Esophagus muscularis mucosa (tissue), 4 donors: ENCODE measurements around the gene PRSS36. TPM values are rescaled to one million over a fixed set of nuclear protein-coding genes. Genes with fewer than 3 reads are reported as not detected.

Experiments used
- DNase-seq: peaks from one replicate; pipeline ENCODE4 v3.0.0-alpha.2; 2017; ENCODE audit errors: extremely low spot score
- H3K27ac ChIP-seq, 4 donors: fragments of 200-600 bp; sonication (generic); replicated peaks in 1 of 4; 1 replicate in 3 of 4; 2 replicates in 1 of 4; pipeline ENCODE4 v1.5.1; 2016 to 2019; ENCODE audit warnings: mild to moderate bottlenecking in 1 of 4
- H3K27me3 ChIP-seq, 4 donors: fragments of 200-600 bp; sonication (generic); one replicate each; pipeline versions ENCODE4 v1.5.1 to v1.6.0; 2016 to 2019
- H3K36me3 ChIP-seq, 4 donors: fragments of 200-600 bp; sonication (generic); one replicate each; pipeline ENCODE4 v1.5.1; 2016 to 2019
- H3K4me1 ChIP-seq, 4 donors: fragments of 200-600 bp; sonication (generic); one replicate each; pipeline ENCODE4 v1.5.1; 2016 to 2019
- H3K4me3 ChIP-seq, 4 donors: fragments of 200-600 bp; sonication (generic); 1 replicate in 2 of 4; 2 replicates in 2 of 4; pipeline ENCODE4 v1.5.1; 2016 to 2019; ENCODE audit warnings: mild to moderate bottlenecking in 4 of 4, moderate library complexity in 1 of 4
- H3K9me3 ChIP-seq, 4 donors: fragments of 200-600 bp; sonication (generic); 1 replicate in 3 of 4; 2 replicates in 1 of 4; pipeline ENCODE4 v1.5.1; 2016 to 2019
- EP300 ChIP-seq: sonication (generic); formaldehyde crosslinking; IDR thresholded peaks from one replicate; pipeline ENCODE4 v1.6.1; 2017; ENCODE audit warnings: antibody characterized with exemption
- POLR2A ChIP-seq: fragments of 450-650 bp; IDR thresholded peaks from one replicate; pipeline ENCODE4 v1.6.1; 2017; ENCODE audit warnings: antibody characterized with exemption, moderate library complexity, mild to moderate bottlenecking, low read depth
- POLR2AphosphoS5 ChIP-seq, 2 donors: sonication (generic); formaldehyde crosslinking; IDR thresholded peaks; one replicate each; pipeline ENCODE4 v1.6.1; 2017; ENCODE audit warnings: antibody characterized with exemption in 2 of 2
- WGBS: methylation state at CpG from one replicate; pipeline ENCODE4 v1.1.5; 2018; 5-methylcytosine and 5-hydroxymethylcytosine counted together
- intact Hi-C: fragments of 100-400 bp; cut with DNase I; formaldehyde crosslinking; loops from one replicate; pipeline ENCODE4 v1.15.1; 2023
- total RNA-seq, 4 donors: library from RNA; depleted of rRNA; stranded (reverse); fragments of >200 nt; gene quantifications; one replicate each; pipeline versions ENCODE4 v1.1.0 to v1.2.1, GENCODE V29; 2016
- TF ChIP-seq, protein P1 (sequence below), 3 experiments: fragments of 200-600 bp in 2 of 3; fragments of 450-650 bp in 1 of 3; sonication (generic) in 2 of 3; IDR thresholded peaks; one replicate each; pipeline ENCODE4 v1.5.1; 2017 to 2019; ENCODE audit warnings: antibody characterized with exemption in 3 of 3, mild to moderate bottlenecking in 2 of 3, moderate library complexity in 1 of 3

The PRSS36 gene
- total RNA-seq, 4 donors from 2014 or later, result 2.7 to 8.4 (median 5.1) TPM

DNA sequence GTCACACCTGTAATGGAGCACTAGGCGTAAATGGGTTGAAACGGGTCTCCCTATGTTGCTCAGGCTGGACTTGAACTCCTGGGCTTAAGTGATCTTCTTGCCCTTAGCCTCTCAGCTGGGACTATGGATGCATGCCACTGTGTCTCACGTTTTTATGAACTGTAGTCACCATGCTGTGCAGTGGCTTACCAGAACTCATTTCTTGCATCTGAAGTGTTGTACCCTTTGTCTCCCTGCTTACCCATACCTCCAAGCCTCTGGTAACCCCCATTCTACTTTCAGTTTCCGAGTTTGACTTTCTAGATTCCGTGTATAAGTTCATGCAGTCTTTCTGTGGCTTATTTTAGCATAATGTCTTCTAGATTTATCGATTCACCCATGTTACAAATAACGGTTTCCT is 45.0 kb upstream of the PRSS36 start:
- DNase-seq, result no peak
- Histone ChIP-seq H3K4me1 (no peaks in the 10 kb centered on the region), H3K27me3 (no peaks in the 10 kb centered on the region), H3K27ac (no peak overlapping the region), H3K36me3 (peaks cover 64 to 95% (median 89%) of the 10 kb centered on the region in 4 donors), H3K4me3 (no peak overlapping the region), H3K9me3 (no peaks in the 10 kb centered on the region)
- 87% methylated on average over 7 of the region's 7 CpGs for WGBS
- TF ChIP-seq POLR2A (no peak), POLR2AphosphoS5 (IDR thresholded peaks at IDR 0.05) (no peak), EP300 (no peak)
- TF ChIP-seq, protein P1, sequence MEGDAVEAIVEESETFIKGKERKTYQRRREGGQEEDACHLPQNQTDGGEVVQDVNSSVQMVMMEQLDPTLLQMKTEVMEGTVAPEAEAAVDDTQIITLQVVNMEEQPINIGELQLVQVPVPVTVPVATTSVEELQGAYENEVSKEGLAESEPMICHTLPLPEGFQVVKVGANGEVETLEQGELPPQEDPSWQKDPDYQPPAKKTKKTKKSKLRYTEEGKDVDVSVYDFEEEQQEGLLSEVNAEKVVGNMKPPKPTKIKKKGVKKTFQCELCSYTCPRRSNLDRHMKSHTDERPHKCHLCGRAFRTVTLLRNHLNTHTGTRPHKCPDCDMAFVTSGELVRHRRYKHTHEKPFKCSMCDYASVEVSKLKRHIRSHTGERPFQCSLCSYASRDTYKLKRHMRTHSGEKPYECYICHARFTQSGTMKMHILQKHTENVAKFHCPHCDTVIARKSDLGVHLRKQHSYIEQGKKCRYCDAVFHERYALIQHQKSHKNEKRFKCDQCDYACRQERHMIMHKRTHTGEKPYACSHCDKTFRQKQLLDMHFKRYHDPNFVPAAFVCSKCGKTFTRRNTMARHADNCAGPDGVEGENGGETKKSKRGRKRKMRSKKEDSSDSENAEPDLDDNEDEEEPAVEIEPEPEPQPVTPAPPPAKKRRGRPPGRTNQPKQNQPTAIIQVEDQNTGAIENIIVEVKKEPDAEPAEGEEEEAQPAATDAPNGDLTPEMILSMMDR (IDR thresholded peaks at IDR 0.05), result no peak
- intact Hi-C loops, result no loop called here

DNA sequence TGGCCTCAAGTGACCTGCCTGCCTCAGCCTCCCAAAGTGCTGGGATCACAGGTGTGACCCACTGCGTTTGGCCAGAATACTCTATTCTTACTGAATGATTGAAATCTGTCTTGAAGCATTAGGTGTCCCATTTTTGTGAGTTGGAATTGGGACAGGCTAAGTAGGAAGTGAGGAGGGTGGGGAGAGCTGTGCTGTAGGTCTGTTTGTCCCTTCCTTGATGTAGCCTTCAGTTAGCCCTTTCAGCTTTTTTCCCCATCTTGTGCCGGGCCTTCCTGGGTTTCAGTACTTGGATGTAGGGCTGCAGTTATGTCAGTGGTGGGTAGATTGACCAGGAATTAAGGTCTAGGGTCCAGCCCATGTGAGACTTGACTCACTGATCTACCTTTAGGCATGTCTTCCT is 44.0 kb upstream of the PRSS36 start:
- Histone ChIP-seq H3K4me3 (no peak overlapping the region), H3K4me1 (no peaks in the 10 kb centered on the region), H3K9me3 (no peaks in the 10 kb centered on the region), H3K27me3 (no peaks in the 10 kb centered on the region), H3K36me3 (peaks cover 73 to 98% (median 95%) of the 10 kb centered on the region in 4 donors), H3K27ac (no peak overlapping the region)
- intact Hi-C loops, result no loop called here
- 96% methylated on average over 2 of the region's 2 CpGs for WGBS
- DNase-seq, result no peak
- TF ChIP-seq POLR2AphosphoS5 (IDR thresholded peaks at IDR 0.05) (no peak), POLR2A (no peak), EP300 (no peak)
- TF ChIP-seq, protein P1 (IDR thresholded peaks at IDR 0.05), result no peak

DNA sequence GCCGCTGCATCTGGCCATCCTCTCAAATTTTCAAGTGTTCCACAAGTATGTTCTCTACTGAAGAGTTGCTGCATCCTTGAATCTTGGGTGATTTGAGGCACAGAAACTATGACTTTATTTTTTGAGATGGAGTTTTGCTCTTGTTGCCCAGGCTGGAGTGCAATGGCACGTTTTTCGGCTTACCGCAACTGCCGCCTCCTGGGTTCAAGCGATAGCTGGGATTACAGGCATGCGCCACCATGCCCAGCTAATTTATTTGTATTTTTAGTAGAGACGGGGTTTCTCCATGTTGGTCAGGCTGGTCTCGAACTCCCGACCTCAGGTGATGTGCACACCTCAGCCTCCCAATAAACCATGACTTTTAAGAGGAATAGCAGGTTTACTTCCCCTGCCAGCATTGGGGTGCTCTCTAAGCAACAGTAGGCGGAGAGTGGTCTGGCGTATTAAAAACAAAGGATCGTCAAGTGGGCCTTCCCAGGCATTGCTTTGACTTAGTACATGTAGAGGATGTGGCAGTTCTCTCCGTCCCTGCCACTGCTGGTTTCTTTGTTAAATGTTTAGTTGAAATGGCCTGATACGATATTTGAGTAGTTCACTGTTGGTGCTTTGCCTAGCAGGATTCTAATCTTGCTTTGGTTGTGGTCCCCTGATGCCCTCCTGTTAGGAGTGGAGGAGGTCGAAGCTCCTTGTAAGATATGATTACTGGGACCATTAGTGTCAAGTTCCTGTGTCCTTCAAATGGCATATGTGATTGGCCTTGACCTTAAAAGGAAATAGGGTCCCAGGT is 43.2 kb upstream of the PRSS36 start:
- no peaks in the 10 kb centered on the region for H3K27me3 ChIP-seq
- TF ChIP-seq POLR2A, result no peak
- TF ChIP-seq, protein P1 (IDR thresholded peaks at IDR 0.05), result no peak
- no peak for TF ChIP-seq EP300
- TF ChIP-seq POLR2AphosphoS5 (IDR thresholded peaks at IDR 0.05), result no peak
- H3K4me1 ChIP-seq, result no peaks in the 10 kb centered on the region
- intact Hi-C loops, result no loop called here
- no peak for DNase-seq
- H3K9me3 ChIP-seq, result no peaks in the 10 kb centered on the region
- H3K27ac ChIP-seq, result no peak overlapping the region
- WGBS, result 90% methylated on average over 16 of the region's 16 CpGs
- H3K4me3 ChIP-seq, result no peak overlapping the region
- peaks cover 79 to 100% (median 95%) of the 10 kb centered on the region in 4 donors for H3K36me3 ChIP-seq

DNA sequence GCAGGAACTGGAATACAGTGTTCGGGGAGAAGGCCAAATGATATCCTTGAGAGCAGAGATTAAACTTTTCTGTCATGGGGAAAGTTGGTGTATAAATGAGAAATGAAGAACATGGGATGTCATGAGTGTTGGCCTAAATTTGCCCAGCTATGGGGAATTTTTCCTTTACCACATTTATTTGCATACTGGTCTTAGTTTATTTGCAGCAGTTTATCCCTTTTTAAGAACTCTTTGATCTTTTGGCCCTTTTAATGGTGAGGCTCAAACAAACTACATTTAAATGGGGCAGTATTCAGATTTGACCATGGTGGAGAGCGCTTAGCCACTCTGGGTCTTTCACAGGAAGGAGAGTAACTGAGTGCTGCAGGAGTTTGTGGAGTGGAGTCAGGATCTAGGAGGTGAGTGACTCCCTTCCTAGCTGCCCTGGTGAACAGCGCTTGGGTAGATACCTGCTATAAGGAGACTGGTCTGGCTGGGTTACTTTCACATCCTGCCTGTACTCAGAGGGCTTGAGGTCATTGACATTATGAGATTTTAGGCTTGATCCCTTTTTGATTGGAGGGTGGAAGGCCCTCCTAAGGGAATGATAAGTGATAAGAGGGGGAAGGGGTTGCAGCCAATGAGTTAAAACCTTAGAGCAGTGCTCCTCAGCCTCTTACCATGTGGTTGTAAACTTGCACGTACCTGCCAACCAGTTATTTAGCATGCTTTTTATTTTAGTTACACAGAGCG is 42.0 kb upstream of the PRSS36 start:
- H3K36me3 ChIP-seq, result peaks cover 91 to 100% (median 98%) of the 10 kb centered on the region in 4 donors
- peaks cover 0 to 2% (median 0%) of the 10 kb centered on the region in 4 donors for H3K4me1 ChIP-seq
- intact Hi-C loops, result no loop called here
- DNase-seq, result no peak
- H3K4me3 ChIP-seq, result no peak overlapping the region
- 88% methylated on average over 5 of the region's 5 CpGs for WGBS
- no peaks in the 10 kb centered on the region for H3K27me3 ChIP-seq
- H3K9me3 ChIP-seq, result no peaks in the 10 kb centered on the region
- TF ChIP-seq, protein P1 (IDR thresholded peaks at IDR 0.05), result no peak
- TF ChIP-seq EP300, result no peak
- no peak for TF ChIP-seq POLR2AphosphoS5 (IDR thresholded peaks at IDR 0.05)
- TF ChIP-seq POLR2A, result no peak
- H3K27ac ChIP-seq, result no peak overlapping the region
